HG03442 (cell line): ENCODE measurements around the gene MMP13.
"Not testable (repeated sequence)": the region's sequence is repeated elsewhere in the genome, so short reads cannot be mapped to it uniquely, and the experiment has no call there.

Source experiments
- ATAC-seq: cut with Tn5 transposase; IDR thresholded peaks from one replicate; pipeline ENCODE4 v1.9.1; 2021; ENCODE audit warnings: mild to moderate bottlenecking, moderate library complexity; ENCODE audit not compliant: unreplicated experiment

MMP13 gene

DNA sequence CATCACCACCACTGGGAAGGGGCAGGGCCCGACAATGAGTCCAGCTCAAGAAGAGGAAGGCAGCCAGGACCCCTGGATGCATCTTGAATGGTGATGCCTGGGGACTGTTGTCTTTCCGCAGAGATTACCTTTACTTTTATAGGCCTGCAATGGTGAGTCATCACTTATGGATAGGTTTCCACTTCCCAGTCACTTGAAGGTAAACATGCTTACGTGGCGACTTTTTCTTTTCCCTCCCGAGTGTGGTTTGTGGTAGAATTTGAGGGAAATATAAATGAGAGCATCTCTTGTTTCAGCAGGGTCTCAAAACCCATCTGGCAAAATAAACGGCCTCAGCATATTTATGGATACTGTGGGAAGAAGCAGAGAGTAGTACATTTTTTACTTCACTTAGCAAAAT lies at the start of gene MMP13:
TSS of gene MMP13 (minus strand) at position 109 of the 400 bp plus-strand sequence. CDS start at position 82, 27 bp downstream.
- no peak for ATAC-seq

DNA sequence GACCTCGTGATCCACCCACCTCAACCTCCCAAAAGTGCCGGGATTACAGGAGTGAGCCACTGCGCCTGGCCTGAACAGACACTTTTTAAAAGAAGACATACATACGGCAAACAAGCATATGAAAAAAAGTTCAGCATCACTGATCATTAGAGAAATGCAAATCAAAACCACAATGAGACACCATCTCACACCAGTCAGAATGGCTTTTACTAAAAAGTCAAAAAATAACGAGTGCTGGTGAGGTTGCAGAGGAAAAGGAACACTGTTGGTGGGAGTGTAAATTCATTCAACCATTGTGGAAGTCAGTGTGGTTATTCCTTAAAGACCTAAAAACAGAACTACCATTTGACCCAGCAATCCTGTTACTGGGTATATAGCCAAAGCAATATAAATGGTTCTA lies 48.7 kb upstream of the MMP13 start:
- ATAC-seq = not testable (repeated sequence)

DNA sequence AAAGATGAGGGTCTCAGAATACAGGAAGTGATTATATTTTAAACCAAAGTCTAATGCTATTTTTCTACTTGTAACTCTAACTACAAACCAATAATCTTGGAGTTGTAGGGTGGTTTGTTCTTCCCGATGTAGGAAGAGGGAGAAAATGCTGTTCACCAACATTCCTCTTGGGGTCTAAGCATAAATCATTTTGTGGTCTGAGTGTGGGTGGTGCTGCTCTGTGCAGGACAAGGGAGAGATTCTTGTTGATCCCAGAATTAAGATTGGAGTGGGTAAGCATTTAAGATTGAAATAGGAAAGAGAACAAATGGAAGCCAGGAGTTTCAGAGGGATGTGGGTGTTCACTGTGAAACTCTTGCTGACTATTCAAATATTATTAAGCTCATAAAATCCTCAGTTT lies 38.6 kb upstream of the MMP13 start:
- no peak for ATAC-seq

DNA sequence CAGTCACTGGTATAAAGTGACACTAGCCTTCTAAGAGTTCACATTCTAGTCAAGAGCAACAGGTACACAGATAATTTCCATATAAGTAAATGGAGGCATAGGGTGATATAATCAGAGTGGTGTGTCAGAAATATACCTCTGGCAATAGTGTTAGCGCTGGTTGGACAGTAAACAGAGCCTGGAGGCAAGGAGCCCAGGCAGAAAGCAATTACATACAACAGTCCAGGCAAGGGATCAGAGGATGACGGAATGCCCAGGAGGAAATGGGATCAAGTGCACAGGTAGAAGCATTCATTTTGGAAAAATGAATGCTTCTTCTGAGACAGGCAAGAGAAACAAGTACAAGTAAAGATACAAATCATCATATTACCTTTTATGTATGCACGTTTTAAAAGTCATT lies 36.2 kb upstream of the MMP13 start:
- no peak for ATAC-seq

DNA sequence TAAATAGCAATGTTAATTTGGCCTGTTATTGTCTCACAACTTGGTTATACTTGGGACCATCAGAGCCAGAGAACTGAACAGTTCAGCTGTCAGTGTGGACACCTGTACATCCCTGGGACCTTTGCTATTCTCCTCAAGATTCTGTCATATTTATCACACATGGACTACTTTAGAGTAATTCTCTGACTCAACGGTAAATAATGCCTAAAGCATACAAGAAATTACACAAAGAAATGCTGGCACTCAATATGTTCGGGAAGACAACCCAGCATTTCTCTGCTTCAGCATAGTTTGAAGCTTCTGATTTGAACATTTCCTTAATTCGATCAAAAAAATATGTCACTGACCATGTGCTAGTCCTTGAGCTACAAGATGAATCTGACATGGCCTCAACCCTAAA lies 34.6 kb upstream of the MMP13 start:
- ATAC-seq = no peak

DNA sequence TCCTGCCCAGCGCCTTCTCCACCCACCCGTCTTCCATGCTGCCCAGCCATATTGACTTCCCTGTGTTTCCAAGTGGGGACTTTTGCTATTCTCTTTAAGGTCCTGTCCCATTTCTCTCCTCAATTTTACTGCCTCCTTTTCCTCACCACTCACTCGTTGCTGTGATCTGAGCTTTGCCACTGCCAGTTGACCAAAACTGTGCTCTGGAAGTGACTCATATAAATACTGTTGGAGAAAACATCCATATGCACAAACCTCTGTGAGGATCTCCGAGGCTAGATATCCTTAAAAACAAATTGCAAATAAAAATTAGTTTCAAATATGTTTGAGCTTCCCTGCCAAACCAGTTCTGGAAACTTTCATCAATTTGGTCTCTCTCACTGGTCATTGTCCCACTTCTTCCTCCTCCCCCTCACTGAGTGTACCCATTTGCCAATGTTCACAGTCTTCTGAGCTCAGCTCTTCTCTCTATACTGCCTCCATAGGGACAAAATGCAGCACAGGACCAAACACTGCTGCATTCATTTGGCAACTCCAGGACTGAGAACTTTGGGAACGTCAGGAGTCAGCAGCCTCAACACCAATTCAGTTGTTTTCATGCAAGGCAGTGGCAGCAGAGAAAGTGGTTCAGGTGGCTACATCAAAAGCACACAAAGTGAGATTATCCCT lies 34.0 kb upstream of the MMP13 start:
- no peak for ATAC-seq

DNA sequence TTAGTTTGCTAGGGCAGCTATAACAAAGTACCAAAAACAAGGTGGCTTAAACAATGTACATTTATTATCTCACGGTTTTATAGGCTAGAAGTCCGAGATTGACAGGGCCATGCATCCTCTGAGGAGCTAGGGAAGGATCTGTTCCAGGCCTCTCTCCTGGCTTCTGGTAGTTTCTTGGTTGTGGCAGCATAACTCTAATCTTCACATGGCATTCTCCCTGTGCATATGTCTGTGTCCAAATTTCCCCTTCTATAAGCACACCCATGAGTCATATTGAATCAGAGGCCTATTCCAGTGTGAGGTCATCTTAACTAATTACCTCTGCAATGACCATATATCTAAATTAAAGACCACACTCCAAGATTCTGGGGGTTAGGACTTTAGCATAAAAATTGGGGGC lies 31.3 kb upstream of the MMP13 start:
- peak; percentile 44 for ATAC-seq

DNA sequence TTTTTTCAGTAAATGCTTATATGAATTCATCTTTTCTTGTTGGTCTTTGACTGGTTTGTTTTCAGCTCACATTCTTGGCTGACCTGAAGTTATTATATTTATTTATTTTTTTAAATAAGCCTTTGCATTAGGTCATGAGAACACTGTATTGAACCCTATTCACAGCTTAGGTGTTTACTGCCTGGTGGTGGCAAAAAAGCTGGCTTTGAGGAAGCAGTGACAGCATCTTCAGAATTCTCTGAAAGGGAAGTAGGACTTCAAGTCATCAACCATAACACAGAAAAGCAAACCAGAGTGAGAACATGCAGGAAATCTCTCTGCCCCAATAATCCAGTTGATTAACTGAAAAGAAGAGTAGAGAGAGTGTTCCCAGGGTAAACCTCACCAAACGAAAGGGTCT lies 30.3 kb upstream of the MMP13 start:
- ATAC-seq = peak; percentile 37

DNA sequence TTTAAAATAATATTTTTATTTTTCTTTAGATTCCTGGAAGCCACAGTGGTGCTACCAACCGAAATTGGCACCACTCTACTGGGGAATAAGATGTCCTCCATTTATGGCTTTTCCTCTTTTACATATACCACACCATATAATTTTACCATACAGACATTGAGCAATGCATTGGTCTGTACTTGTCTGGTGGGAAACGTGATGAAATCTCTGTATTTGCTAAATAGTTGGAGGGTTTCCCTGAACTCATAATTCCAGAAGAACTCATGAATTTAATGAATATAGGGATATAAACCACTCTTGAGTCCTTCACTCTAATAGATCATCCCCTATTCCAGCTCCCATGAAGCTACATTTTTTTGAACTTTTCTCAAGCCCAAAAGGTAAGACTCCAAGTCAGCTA lies 28.0 kb upstream of the MMP13 start:
- no peak for ATAC-seq

DNA sequence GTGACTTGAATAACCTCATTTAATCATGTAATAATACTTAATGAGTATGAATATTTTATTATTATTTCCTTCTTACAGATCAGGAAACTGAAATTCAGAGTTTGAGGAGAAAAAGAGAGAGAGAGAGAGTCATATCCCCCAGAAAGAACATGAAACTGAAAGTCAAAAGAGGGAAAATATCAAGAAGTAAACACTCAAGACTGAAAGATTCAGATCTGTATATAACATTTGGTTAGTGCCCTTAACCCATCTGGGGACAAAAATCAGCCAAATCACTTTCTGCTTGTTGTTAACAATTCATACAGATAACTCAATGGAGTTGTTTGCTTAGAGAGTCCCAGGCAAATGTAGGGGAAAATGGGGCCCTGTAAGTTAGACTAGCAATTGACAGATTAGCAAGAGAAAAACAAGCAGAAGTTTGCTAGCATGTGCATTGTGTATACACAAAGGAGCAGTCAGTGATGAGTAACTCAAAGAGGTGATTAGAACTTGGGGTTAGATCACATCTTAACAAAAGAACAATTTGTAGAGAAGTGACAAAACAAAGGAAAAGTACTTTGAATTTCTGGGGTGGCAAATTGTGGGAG lies 25.9 kb upstream of the MMP13 start:
- ATAC-seq = peak; percentile 64

DNA sequence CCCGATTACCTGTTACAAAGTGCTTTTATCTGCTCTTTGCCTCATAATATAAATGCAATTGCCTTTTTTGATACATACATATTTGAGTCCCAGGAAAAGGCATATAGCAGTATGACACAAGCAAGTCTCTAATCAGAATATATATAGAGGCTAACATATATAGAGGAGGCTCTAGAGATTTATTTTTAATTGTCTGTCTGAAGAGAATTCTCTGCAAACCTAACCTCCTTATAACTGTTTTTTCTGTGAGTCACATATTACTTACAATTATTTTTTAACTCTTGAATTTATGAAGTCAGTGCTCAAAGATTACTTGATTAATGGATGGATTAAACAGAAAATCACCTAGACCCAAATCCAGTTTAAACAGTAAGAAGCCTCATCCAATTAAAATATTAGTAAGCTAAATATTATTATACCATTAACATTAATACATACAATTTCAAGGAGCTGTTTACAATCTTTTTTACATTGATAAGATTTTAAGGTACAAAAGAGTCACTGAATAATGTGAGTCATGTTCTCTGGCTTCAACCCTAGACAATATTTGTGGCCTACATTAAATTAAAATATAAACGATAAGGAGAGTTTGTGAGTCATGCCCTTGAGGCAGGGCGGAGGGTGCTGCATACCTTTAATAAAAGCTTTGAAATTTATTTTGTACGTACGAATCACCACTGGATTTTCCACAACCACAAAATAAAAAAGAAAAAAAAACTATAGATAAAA lies 19.2 kb upstream of the MMP13 start:
- ATAC-seq = no peak

DNA sequence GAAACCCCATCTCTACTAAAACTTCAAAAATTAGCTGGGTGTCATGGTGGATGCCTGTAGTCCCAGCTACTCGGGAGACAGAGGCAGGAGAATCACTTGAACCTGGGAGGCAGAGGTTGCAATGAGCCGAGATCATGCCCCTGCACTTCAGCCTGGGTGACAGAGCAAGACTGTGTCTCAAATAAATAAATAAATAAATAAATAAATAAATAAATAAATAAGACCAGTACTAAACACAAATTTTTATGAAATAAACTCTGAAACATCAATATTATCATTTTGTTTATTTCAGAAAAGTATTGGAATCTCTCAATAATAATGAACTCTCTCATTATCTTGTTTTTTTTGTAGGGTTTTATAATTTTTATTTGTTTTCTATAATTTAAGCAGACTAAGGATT lies 18.2 kb upstream of the MMP13 start:
- not testable (repeated sequence) for ATAC-seq

DNA sequence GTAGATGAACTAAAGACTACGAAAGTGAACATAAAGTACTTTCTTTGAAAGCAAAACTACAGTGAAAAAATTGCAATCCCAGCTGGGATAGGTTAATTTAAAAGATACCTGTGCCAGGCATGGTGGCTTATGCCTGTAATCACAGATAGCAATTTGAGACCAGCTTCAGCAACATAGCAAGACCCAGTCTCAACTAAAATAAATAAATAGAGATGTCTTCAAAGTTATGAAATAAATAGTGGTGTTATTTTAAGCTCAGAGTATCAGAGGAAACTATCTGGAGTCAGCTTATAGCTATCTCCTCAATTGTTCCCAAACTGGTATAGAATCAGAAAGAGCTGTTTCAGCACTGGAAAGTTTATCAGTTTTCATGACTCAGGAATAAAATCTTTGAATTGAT lies 17.3 kb upstream of the MMP13 start:
- no peak for ATAC-seq

DNA sequence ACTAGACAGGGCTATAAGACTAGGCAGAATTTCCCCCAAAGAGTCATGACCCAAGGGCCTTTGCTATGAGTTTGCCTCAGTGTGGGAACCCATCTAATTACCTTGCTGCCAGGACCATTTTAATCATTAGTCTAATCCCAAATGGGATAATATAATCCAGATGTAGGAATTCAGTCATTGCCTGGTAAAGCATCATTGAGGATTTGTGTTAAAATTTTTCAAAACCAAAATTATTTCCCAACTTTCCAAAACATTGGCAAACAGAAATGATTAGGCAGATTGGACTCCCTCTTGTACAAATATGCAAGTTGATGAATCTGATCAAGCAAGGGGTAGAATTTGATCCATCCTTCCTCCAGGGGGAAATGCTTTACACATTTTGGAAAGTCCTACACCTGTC lies 16.2 kb upstream of the MMP13 start:
- ATAC-seq = no peak

DNA sequence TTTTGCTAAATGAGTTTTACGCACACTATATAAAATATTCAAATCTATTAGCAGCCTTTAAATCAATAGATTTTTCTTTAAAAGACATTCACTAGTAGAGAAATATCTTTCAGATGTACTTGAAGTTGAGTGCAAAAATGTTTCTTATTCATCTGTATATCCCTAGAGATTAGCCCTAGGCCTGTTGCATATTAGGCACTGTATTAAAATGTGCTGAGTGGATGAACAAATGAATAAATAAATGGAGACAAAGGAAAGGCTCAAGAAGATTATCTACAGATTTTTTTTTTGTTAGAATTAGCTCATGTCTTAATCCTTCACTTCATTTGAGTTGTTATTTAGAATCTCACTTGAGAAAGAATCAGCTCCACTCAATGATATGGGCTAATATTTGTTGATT lies 12.0 kb upstream of the MMP13 start:
- ATAC-seq = no peak

DNA sequence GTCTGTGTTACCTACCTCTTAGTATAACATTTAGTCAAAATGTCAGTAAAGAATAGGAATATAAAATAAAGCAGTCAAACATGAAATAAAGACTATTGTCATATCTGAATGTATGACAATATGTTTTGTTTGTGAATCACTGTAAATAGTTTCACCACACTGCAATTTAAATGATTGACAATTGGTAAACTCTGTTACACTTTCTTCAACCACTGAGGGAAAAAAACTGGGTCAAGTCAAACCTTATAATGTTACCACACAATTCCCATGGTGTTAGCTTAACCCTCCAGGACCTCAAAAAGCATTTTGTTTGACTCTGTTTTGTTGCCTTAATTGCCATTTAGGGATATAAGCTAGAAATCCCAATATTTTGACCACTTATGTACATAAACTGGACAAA lies 10.5 kb upstream of the MMP13 start:
- no peak for ATAC-seq

DNA sequence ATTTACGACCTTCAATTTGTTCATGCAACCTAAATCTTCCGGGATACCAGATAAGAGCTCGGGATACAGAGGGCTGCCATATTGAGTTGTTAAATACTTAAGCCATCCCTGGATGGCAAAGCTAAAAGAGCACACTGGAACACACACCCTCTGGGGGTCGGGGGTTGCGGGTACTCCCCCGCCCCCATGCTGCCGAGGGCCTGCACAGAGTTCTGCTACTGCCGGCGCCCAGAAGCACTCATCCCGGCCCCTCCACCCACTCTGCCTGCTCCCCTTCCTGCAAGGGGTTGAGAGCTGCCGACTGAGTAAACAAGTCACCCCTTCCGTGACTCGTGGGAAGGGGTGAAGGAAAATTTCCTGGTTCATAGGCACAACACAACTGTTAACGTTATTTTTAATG lies 9.3 kb upstream of the MMP13 start:
- no peak for ATAC-seq

DNA sequence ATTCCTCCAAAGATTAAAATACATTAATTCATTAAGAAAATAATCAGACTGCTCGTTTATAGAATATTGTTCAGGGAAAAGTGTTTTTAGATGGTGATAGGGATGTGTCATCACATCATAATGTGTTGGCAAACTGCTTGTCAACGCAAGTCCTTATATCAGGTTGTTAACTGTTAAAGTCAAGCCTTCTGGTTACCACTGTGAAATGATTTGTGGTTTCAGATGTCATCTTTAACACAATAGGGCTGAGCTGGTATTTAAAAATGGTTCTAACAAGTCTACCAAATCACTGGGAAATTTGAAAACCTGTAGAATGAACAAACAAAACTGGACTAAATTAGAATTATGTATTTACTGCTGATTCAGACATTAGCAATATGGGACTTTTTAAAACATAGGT lies 2.4 kb upstream of the MMP13 start:
- no peak for ATAC-seq

DNA sequence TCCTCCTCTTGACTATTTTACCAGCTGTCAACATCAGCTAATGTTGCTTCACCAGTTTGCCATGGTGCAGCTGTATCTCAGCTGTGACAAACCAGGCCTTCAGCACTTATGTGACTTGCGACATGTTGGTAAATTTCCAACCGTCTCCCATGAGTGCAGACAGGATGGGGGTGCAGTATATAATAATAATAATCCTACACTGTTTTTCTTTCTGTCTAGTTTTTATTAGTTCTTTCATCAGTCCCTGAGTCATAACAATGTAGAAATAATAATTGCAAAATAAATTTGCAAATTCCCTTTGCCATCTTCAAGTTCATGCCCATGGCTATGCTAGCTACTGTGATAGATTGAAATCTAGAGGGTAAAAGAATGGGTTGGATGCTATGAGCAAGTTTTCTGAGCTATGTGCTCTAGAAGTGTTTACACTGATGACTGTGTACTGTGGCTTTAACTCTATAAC lies 4.9 kb downstream of the MMP13 start:
- no peak for ATAC-seq

DNA sequence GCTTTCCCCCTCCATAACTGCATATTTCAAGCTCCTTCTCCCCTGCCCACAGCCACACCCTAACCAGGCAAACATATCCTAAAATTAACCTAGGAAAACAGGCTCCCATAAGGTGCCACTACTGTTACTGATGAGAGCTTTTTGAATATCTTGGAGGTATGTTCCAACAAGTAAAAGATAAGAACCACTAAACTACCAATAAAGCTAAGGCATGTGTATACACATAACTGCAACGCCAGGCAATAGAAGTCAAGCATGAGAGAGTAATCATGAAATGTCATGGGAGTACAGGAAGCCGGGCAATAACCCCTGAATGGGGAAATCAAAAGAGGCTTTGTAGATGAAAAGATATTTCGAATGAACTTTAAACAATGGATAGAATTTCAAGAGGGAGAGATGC lies 9.3 kb downstream of the MMP13 start:
- ATAC-seq = no peak

DNA sequence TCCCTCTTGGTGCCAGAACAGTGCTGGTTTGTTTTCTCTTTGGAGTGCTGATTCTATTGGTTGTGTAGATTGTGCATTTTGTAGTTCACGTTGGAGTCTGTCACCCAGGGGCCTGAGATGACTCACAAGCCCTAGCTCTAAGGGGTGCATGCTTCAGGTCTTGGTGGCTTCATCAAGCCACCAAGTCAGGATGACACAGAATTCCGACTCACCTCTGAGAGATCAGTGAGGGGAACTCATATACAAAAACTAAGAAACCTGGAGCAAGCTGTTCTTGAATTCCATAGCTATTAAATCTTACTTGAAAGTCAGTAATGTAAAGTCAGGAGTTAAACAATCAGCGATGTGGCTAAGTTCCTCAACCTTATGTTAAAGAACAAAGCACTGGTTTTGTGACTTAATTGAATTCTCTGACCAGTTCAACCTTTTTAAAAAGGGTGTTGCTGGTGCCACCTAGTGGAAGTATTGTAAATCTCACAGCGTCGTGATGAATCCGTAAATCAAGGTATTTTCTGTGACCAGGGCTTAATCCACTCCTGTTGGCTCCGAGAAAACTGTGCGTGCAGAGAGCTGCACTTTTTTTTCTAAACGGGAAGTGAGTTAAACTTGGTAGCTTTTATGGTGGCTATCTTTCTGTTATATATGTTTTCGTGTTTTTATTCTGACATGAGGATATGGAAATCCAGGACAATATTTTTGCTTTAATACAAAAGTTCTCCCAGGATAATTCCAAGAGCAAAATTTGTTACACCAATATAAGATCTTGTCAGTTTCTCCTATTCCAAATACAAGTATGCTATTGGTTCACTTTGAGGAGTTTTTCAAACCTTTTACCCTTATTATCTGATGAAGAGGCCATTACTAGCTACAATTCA lies 14.6 kb downstream of the MMP13 start:
- peak; percentile 74 for ATAC-seq
